ENCODE measurements around the gene VPS36. TPM values are rescaled to one million over a fixed set of nuclear protein-coding genes. Genes with fewer than 3 reads are reported as not detected.

Gene VPS36
- total RNA-seq, 1 experiment from 2014 or later = 29.2 TPM

DNA sequence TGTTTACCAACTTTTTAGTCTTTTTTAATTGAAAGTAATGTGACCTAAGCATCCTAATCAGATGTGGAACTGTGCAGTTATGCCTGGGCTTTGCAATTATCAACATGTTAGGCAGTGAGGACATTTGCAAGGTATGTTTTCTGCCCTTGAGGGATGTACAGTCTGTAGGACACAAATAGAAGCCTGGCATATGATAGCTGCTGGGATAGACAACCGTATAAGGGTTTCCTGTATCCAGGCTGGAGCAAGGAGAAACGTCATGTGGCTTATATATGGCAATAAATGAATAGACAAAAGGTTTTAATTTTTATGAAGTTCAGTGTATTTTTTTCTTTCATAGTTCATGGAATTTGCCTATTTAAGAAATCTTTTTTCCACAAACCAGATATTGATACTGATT, 2.0 kb upstream of the VPS36 start:
- Histone ChIP-seq H3K79me2 (ENCODE audit: insufficient read depth, low read length) (peaks cover 14% of the 10 kb centered on the region; the same call in 1 of the 2 replicates), H3K4me2 (ENCODE audit: insufficient read depth, insufficient read length, low read length) (no peak overlapping the region), H3K23me2 (ENCODE audit: insufficient read length, low read depth, low read length, poor library complexity, severe bottlenecking) (peaks cover 10% of the 10 kb centered on the region), H2BK12ac (ENCODE audit: insufficient read length, low read depth, low read length) (no peak overlapping the region), H2AK5ac (ENCODE audit: insufficient read length, low read length) (no peak overlapping the region), H3K14ac (ENCODE audit: insufficient read depth, low read length) (no peak overlapping the region), H3K56ac (ENCODE audit: insufficient read length, low read depth, low read length) (no peak overlapping the region), H2AFZ (ENCODE audit: low read length) (no peak overlapping the region), H2BK120ac (ENCODE audit: low read depth, low read length, poor library complexity, severe bottlenecking) (no peak overlapping the region), H3K9me3 (ENCODE audit: control insufficient read depth, low read depth, low read length) (no peaks in the 10 kb centered on the region), H4K91ac (ENCODE audit: insufficient read length, low read depth, low read length) (no peak overlapping the region), H2BK15ac (ENCODE audit: low read depth, low read length) (no peak overlapping the region), H3K4me1 (ENCODE audit: insufficient read depth, low read length) (no peaks in the 10 kb centered on the region; the same call in 1 of the 2 replicates), H4K20me1 (ENCODE audit: control insufficient read depth, insufficient read depth, insufficient read length) (no peaks in the 10 kb centered on the region), H3K27ac (ENCODE audit: insufficient read length, low read depth, low read length) (no peak overlapping the region), H4K8ac (replicated peaks; ENCODE audit: insufficient read length, low read depth, low read length) (no peak overlapping the region), H3T11ph (ENCODE audit: low read length) (no peak overlapping the region), H2BK20ac (ENCODE audit: low read depth, low read length, poor library complexity, severe bottlenecking) (no peak overlapping the region), H3K9ac (ENCODE audit: extremely low read depth, insufficient read length, low read length) (no peak overlapping the region), H2BK5ac (ENCODE audit: insufficient read length, low read length) (no peak overlapping the region), H4K5ac (ENCODE audit: insufficient read length, low read depth, low read length) (no peak overlapping the region), H3K23ac (ENCODE audit: insufficient read length, low read depth, low read length) (no peak overlapping the region), H3K4ac (ENCODE audit: low read depth, low read length) (no peak overlapping the region), H3K27me3 (ENCODE audit: insufficient read depth, low read length) (no peaks in the 10 kb centered on the region), H3K79me1 (ENCODE audit: insufficient read depth, low read depth, low read length, poor library complexity, severe bottlenecking) (peaks cover 3% of the 10 kb centered on the region), H3K18ac (ENCODE audit: insufficient read length, low read depth, low read length) (no peak overlapping the region)
- DNase-seq = no peak
- TF ChIP-seq, protein P1, sequence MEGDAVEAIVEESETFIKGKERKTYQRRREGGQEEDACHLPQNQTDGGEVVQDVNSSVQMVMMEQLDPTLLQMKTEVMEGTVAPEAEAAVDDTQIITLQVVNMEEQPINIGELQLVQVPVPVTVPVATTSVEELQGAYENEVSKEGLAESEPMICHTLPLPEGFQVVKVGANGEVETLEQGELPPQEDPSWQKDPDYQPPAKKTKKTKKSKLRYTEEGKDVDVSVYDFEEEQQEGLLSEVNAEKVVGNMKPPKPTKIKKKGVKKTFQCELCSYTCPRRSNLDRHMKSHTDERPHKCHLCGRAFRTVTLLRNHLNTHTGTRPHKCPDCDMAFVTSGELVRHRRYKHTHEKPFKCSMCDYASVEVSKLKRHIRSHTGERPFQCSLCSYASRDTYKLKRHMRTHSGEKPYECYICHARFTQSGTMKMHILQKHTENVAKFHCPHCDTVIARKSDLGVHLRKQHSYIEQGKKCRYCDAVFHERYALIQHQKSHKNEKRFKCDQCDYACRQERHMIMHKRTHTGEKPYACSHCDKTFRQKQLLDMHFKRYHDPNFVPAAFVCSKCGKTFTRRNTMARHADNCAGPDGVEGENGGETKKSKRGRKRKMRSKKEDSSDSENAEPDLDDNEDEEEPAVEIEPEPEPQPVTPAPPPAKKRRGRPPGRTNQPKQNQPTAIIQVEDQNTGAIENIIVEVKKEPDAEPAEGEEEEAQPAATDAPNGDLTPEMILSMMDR (conservative IDR thresholded peaks at IDR 0.05) = no peak
- Mint-ChIP-seq H3K4me3 (no peak overlapping the region), H3K4me1 (peaks cover 35 to 40% of the 10 kb centered on the region in 2 experiments), H3K27me3 (ENCODE audit: low read depth) (no peaks in the 10 kb centered on the region; the same call in 1 of the 2 replicates), H3K27ac (no peak overlapping the region), H3K9me3 (no peaks in the 10 kb centered on the region; a peak in 2 of 5 replicates), H3K36me3 (ENCODE audit: insufficient read depth in 1 of 3, low read depth in 3 of 3) (peaks cover 13 to 17% (median 15%) of the 10 kb centered on the region in 3 experiments)
- no CpG with 5 or more reads among the region's 2 CpGs for WGBS (ENCODE audit: extremely low coverage, insufficient read length, low lambda C conversion rate)
